MM.1S (cell line): ENCODE results near the gene RAPGEF4.

ENCODE experiments used
- EZH2 ChIP-seq: fragments of 300-600 bp; sonication (generic); optimal IDR thresholded peaks from 2 replicates; pipeline ENCODE3; 2017; ENCODE audit warnings: low read depth, mild to moderate bottlenecking, antibody characterized with exemption, low read length, mixed read lengths
- EZH2phosphoT487 ChIP-seq: fragments of 300-600 bp; sonication (generic); IDR thresholded peaks from 2 replicates; pipeline ENCODE4 v1.6.1; 2018; ENCODE audit warnings: antibody characterized with exemption, low read length
- TF ChIP-seq, protein P1 (sequence below): fragments of 300-600 bp; sonication (generic); IDR thresholded peaks from 2 replicates; pipeline ENCODE4 v1.5.1; 2016; ENCODE audit warnings: antibody characterized with exemption, low read length, mixed read lengths

GRCh38 chr2:172986040-172986439 lies 250.4 kb downstream of the RAPGEF4 start:
- TF ChIP-seq, protein P1, sequence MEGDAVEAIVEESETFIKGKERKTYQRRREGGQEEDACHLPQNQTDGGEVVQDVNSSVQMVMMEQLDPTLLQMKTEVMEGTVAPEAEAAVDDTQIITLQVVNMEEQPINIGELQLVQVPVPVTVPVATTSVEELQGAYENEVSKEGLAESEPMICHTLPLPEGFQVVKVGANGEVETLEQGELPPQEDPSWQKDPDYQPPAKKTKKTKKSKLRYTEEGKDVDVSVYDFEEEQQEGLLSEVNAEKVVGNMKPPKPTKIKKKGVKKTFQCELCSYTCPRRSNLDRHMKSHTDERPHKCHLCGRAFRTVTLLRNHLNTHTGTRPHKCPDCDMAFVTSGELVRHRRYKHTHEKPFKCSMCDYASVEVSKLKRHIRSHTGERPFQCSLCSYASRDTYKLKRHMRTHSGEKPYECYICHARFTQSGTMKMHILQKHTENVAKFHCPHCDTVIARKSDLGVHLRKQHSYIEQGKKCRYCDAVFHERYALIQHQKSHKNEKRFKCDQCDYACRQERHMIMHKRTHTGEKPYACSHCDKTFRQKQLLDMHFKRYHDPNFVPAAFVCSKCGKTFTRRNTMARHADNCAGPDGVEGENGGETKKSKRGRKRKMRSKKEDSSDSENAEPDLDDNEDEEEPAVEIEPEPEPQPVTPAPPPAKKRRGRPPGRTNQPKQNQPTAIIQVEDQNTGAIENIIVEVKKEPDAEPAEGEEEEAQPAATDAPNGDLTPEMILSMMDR = no peak
- no peak for TF ChIP-seq EZH2
- no peak for TF ChIP-seq EZH2phosphoT487
